ENCODE measurements around the gene RNF4.
"Not testable (repeated sequence)": the region's sequence is repeated elsewhere in the genome, so short reads cannot be mapped to it uniquely, and the experiment has no call there.

RNF4 gene

DNA sequence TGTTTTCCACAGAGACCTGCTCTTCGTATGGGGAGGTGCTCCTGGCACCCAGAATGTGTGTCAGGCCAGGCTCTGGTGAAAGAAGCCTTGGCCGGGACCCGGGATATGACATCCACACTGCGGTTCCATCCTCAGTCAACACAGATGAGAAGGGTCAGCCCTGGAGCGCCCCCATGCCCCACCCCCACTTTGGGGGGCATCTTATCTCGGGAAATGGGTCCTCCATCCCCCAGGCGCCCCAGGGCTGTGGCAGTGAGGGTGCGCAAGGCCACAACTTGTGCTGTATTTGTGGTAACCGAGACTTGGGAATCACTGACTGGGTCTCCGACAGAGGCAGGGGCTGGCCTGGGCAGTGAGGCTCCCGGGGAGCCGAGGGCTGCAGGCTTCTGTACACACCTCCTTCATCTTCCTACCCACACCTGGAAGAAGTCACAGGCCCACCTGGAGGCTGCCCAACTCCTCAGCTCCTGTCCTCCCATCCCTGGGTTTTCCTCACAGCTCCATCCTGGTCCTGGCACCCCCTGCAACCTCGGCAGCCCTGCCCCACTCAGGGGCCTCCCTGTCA is 42.1 kb upstream of the RNF4 start:
- Histone ChIP-seq H3K9ac (ENCODE audit: low read length) (no peak overlapping the region), H4K91ac (ENCODE audit: low read depth, low read length) (no peak overlapping the region)

GRCh38 chr4:2427383-2428334 is 41.2 kb upstream of the RNF4 start:
- Histone ChIP-seq H4K91ac (ENCODE audit: low read depth, low read length) (no peak overlapping the region), H3K27ac (ENCODE audit: low read depth, low read length) (no peak overlapping the region), H3K18ac (ENCODE audit: low read length) (no peak overlapping the region), H4K12ac (ENCODE audit: low read depth, low read length) (no peak overlapping the region), H3K9ac (ENCODE audit: low read length) (no peak overlapping the region), H3K4ac (ENCODE audit: low read depth, low read length) (no peak overlapping the region), H3K79me1 (ENCODE audit: low read length) (no peaks in the 10 kb centered on the region), H3K4me2 (ENCODE audit: low read length) (no peak overlapping the region), H3K14ac (ENCODE audit: low read length) (no peak overlapping the region), H3K4me1 (ENCODE audit: control insufficient read depth in 1 of 2, insufficient read depth in 2 of 2, low read length in 2 of 2) (no peaks in the 10 kb centered on the region), H3K36me3 (ENCODE audit: control insufficient read depth in 1 of 2, insufficient read depth in 2 of 2, low read length in 2 of 2) (no peaks in the 10 kb centered on the region), H2AFZ (ENCODE audit: insufficient read depth, low read length, poor library complexity) (no peak overlapping the region), H3K9me3 (ENCODE audit: insufficient read depth, low read depth, low read length) (peaks cover 4% of the 10 kb centered on the region), H3K4me3 (ENCODE audit: low read depth, low read length) (no peak overlapping the region), H2BK5ac (ENCODE audit: low read depth, low read length, poor library complexity) (no peak overlapping the region), H3K27me3 (ENCODE audit: insufficient read depth, low read length) (no peaks in the 10 kb centered on the region), H2AK5ac (ENCODE audit: low read length) (no peak overlapping the region), H2BK120ac (ENCODE audit: insufficient read depth, low read length, poor library complexity) (no peak overlapping the region), H4K8ac (ENCODE audit: low read depth, low read length) (no peak overlapping the region), H2BK12ac (ENCODE audit: low read length) (no peak overlapping the region), H3K79me2 (ENCODE audit: control insufficient read depth, insufficient read depth, low read length, poor library complexity) (no peaks in the 10 kb centered on the region), H3K23ac (ENCODE audit: low read length) (no peak overlapping the region)
- no peak for DNase-seq
- no CpG with 5 or more reads among the region's 23 CpGs for WGBS (ENCODE audit: extremely low coverage, insufficient coverage, insufficient read length)

More for the DNA sequence above, 42.1 kb upstream of the RNF4 start:
- no peaks in the 10 kb centered on the region for H3K79me2 ChIP-seq (ENCODE audit: control insufficient read depth, insufficient read depth, low read length, poor library complexity)
- H2AK5ac ChIP-seq (ENCODE audit: low read length) = no peak overlapping the region
- no peaks in the 10 kb centered on the region for H3K79me1 ChIP-seq (ENCODE audit: low read length)
- no peak overlapping the region for H3K27ac ChIP-seq (ENCODE audit: low read depth, low read length)
- H3K23ac ChIP-seq (ENCODE audit: low read length) = no peak overlapping the region
- no peak overlapping the region for H4K12ac ChIP-seq (ENCODE audit: low read depth, low read length)
- no peak for DNase-seq
- H2BK12ac ChIP-seq (ENCODE audit: low read length) = no peak overlapping the region
- no peak overlapping the region for H3K4me2 ChIP-seq (ENCODE audit: low read length)
- no peak overlapping the region for H3K18ac ChIP-seq (ENCODE audit: low read length)
- H2BK120ac ChIP-seq (ENCODE audit: insufficient read depth, low read length, poor library complexity) = no peak overlapping the region
- H4K8ac ChIP-seq (ENCODE audit: low read depth, low read length) = no peak overlapping the region
- H3K4ac ChIP-seq (ENCODE audit: low read depth, low read length) = no peak overlapping the region
- no peak overlapping the region for H3K4me3 ChIP-seq (ENCODE audit: low read depth, low read length)
- H2AFZ ChIP-seq (ENCODE audit: insufficient read depth, low read length, poor library complexity) = no peak overlapping the region
- H3K14ac ChIP-seq (ENCODE audit: low read length) = no peak overlapping the region
- peaks cover 4% of the 10 kb centered on the region for H3K9me3 ChIP-seq (ENCODE audit: insufficient read depth, low read depth, low read length)
- no peaks in the 10 kb centered on the region for H3K36me3 ChIP-seq (ENCODE audit: control insufficient read depth in 1 of 2, insufficient read depth in 2 of 2, low read length in 2 of 2)
- no peaks in the 10 kb centered on the region for H3K4me1 ChIP-seq (ENCODE audit: control insufficient read depth in 1 of 2, insufficient read depth in 2 of 2, low read length in 2 of 2)
- no peak overlapping the region for H2BK5ac ChIP-seq (ENCODE audit: low read depth, low read length, poor library complexity)
- WGBS (ENCODE audit: extremely low coverage, insufficient coverage, insufficient read length) = no CpG with 5 or more reads among the region's 13 CpGs
- H3K27me3 ChIP-seq (ENCODE audit: insufficient read depth, low read length) = no peaks in the 10 kb centered on the region

DNA sequence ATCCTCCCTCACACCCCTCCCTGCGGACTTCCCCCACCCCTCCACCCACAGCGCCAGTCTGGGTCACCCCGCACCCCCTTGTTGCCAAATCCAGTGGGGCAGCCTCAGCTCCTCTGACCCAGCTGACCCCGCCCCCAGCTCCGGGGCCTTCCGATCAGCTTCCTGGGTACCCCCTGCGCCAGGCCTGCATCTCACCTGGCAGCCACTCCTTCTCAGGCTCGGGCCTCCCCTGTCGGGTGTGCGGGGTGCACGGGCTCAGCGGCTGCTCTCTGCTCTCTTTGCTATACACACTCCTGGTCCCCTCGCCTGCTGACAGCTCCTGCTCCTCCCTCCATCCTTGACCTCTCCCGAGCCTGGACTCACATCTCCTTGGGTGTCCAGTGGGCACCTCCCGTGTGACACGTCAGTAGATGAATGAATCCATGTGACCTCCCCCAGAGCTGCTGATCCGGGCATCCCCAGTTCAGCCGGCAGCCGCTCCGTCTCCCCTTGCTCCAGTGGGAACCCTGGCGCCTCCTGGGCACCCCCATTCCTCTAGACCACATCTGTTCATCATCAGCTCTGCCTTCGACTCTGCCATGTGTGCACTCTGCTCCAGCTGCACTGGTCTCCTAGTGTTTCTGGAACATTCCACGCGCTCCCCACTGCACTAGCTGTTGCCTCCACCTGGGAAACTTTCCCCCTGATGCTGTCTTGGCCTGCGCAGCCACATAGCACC is 40.3 kb upstream of the RNF4 start:
- Histone ChIP-seq H3K4ac (ENCODE audit: low read depth, low read length) (no peak overlapping the region), H2AK5ac (ENCODE audit: low read length) (no peak overlapping the region), H3K79me2 (ENCODE audit: control insufficient read depth, insufficient read depth, low read length, poor library complexity) (no peaks in the 10 kb centered on the region), H4K91ac (ENCODE audit: low read depth, low read length) (no peak overlapping the region), H3K27me3 (ENCODE audit: insufficient read depth, low read length) (no peaks in the 10 kb centered on the region), H2BK120ac (ENCODE audit: insufficient read depth, low read length, poor library complexity) (no peak overlapping the region), H3K79me1 (ENCODE audit: low read length) (no peaks in the 10 kb centered on the region), H3K9me3 (ENCODE audit: insufficient read depth, low read depth, low read length) (peaks cover 1% of the 10 kb centered on the region), H3K23ac (ENCODE audit: low read length) (no peak overlapping the region), H2BK5ac (ENCODE audit: low read depth, low read length, poor library complexity) (no peak overlapping the region), H3K9ac (ENCODE audit: low read length) (no peak overlapping the region), H2AFZ (ENCODE audit: insufficient read depth, low read length, poor library complexity) (no peak overlapping the region), H4K12ac (ENCODE audit: low read depth, low read length) (no peak overlapping the region), H3K4me2 (ENCODE audit: low read length) (no peak overlapping the region), H4K8ac (ENCODE audit: low read depth, low read length) (no peak overlapping the region), H3K36me3 (ENCODE audit: control insufficient read depth in 1 of 2, insufficient read depth in 2 of 2, low read length in 2 of 2) (no peaks in the 10 kb centered on the region), H3K4me3 (ENCODE audit: low read depth, low read length) (no peak overlapping the region), H3K27ac (ENCODE audit: low read depth, low read length) (no peak overlapping the region), H2BK12ac (ENCODE audit: low read length) (no peak overlapping the region), H3K18ac (ENCODE audit: low read length) (no peak overlapping the region), H3K4me1 (ENCODE audit: control insufficient read depth in 1 of 2, insufficient read depth in 2 of 2, low read length in 2 of 2) (no peaks in the 10 kb centered on the region), H3K14ac (ENCODE audit: low read length) (no peak overlapping the region)
- no peak for DNase-seq
- WGBS (ENCODE audit: extremely low coverage, insufficient coverage, insufficient read length) = no CpG with 5 or more reads among the region's 25 CpGs

DNA sequence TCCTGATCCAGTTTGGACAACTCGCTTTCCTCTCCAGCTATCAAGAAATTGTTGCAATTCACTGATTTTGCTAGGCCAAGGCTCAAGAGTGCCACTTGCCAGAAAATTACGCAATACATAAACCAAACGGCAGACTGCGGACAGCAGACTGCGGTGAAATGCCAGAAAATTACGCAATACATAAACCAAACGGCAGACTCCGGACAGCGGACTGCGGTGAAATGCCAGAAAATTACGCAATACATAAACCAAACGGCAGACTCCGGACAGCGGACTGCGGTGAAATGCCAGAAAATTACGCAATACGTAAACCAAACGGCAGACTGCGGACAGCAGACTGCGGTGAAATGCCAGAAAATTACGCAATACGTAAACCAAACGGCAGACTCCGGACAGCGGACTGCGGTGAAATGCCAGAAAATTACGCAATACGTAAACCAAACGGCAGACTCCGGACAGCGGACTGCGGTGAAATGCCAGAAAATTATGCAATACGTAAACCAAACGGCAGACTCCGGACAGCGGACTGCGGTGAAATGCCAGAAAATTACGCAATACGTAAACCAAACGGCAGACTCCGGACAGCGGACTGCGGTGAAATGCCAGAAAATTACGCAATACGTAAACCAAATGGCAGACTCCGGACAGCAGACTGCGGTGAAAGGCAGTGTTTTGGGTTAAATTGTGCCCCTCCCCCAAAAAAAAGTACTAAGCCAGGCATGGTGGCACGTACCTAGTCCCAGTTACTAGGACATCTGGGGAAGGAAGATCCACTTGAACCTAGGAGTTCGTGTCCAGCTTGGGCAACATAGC is 38.8 kb upstream of the RNF4 start:
- H3K18ac ChIP-seq (ENCODE audit: low read length); H3K79me2 ChIP-seq (ENCODE audit: control insufficient read depth, insufficient read depth, low read length, poor library complexity); H2AFZ ChIP-seq (ENCODE audit: insufficient read depth, low read length, poor library complexity); H3K4me3 ChIP-seq (ENCODE audit: low read depth, low read length); H3K14ac ChIP-seq (ENCODE audit: low read length); H3K9ac ChIP-seq (ENCODE audit: low read length); H3K36me3 ChIP-seq (ENCODE audit: control insufficient read depth in 1 of 2, insufficient read depth in 2 of 2, low read length in 2 of 2); H3K27me3 ChIP-seq (ENCODE audit: insufficient read depth, low read length); H2BK5ac ChIP-seq (ENCODE audit: low read depth, low read length, poor library complexity); H3K27ac ChIP-seq (ENCODE audit: low read depth, low read length); H2AK5ac ChIP-seq (ENCODE audit: low read length); H4K91ac ChIP-seq (ENCODE audit: low read depth, low read length); H2BK12ac ChIP-seq (ENCODE audit: low read length); H3K4ac ChIP-seq (ENCODE audit: low read depth, low read length); H4K8ac ChIP-seq (ENCODE audit: low read depth, low read length); H2BK120ac ChIP-seq (ENCODE audit: insufficient read depth, low read length, poor library complexity); H4K12ac ChIP-seq (ENCODE audit: low read depth, low read length); H3K79me1 ChIP-seq (ENCODE audit: low read length); H3K4me2 ChIP-seq (ENCODE audit: low read length); H3K23ac ChIP-seq (ENCODE audit: low read length); H3K9me3 ChIP-seq (ENCODE audit: insufficient read depth, low read depth, low read length); H3K4me1 ChIP-seq (ENCODE audit: control insufficient read depth in 1 of 2, insufficient read depth in 2 of 2, low read length in 2 of 2): not testable (repeated sequence)
- no CpG with 5 or more reads among the region's 49 CpGs for WGBS (ENCODE audit: extremely low coverage, insufficient coverage, insufficient read length)
- DNase-seq = peak in 1 of 2 donors; percentile 57
